D721Med (cell line): ENCODE measurements around the gene MYDGF.
A peak's percentile ranks its signal among the peaks of the same experiment; 100 is the strongest.

Source experiments
- DNase-seq: peaks from one replicate; pipeline ENCODE4 v3.0.0; 2011; ENCODE audit warnings: low spot score; ENCODE audit not compliant: insufficient read length
- FAIRE-seq: peaks from 2 replicates; lab custom pipeline; 2011; peaks lifted over from hg19 to GRCh38; lab: Jason Lieb, UNC
- TF ChIP-seq, protein P1 (sequence below): IDR thresholded peaks from 2 replicates; pipeline ENCODE4 v1.5.1; 2012; ENCODE audit warnings: mild to moderate bottlenecking, control low read depth; ENCODE audit not compliant: insufficient read depth; ENCODE audit errors: missing control alignments

MYDGF gene

DNA sequence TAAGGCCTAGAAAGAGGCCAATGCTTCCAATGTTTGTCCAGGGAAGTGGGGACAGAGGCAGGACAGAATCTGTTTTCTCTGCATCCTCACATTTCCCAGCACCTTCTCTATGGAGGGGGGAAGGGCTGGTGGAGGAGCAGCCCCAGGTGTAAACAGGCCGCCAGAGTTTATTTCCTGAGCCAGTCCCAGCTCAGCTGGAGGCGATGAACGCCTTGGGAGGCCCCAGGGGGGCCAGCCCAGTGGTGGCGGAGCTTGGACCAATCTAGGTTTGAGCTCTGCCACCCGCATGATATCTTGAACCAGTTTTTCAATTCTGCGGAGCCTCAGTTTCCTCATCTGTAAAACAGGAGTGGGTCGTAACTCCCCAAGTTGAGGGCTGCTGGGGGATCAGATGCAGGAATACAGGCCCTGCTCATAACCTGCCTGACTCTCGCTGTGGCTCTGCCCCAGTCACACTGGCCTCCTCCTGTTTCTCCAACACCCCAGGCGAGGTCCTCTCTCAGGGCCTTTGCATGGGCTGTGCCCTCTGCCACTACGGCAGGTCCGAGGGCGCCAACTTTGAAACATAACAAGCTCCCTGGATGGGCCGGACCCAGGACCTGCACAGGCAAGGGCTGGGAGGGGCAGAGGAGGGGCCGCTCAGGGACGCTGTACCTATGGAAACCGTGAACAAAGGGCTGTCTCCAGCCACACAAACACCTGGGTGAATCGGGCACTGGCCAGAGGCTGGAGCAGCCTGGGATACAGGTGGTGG lies 29.7 kb downstream of the MYDGF start:
- DNase-seq (no peak), FAIRE-seq (no peak)
- TF ChIP-seq, protein P1, sequence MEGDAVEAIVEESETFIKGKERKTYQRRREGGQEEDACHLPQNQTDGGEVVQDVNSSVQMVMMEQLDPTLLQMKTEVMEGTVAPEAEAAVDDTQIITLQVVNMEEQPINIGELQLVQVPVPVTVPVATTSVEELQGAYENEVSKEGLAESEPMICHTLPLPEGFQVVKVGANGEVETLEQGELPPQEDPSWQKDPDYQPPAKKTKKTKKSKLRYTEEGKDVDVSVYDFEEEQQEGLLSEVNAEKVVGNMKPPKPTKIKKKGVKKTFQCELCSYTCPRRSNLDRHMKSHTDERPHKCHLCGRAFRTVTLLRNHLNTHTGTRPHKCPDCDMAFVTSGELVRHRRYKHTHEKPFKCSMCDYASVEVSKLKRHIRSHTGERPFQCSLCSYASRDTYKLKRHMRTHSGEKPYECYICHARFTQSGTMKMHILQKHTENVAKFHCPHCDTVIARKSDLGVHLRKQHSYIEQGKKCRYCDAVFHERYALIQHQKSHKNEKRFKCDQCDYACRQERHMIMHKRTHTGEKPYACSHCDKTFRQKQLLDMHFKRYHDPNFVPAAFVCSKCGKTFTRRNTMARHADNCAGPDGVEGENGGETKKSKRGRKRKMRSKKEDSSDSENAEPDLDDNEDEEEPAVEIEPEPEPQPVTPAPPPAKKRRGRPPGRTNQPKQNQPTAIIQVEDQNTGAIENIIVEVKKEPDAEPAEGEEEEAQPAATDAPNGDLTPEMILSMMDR, result no peak

- TF ChIP-seq, protein P1, result no peak
- DNase-seq (no peak), FAIRE-seq (no peak)
Observed at GRCh38 chr19:4639531-4640246, 30.5 kb downstream of the MYDGF start.

DNA sequence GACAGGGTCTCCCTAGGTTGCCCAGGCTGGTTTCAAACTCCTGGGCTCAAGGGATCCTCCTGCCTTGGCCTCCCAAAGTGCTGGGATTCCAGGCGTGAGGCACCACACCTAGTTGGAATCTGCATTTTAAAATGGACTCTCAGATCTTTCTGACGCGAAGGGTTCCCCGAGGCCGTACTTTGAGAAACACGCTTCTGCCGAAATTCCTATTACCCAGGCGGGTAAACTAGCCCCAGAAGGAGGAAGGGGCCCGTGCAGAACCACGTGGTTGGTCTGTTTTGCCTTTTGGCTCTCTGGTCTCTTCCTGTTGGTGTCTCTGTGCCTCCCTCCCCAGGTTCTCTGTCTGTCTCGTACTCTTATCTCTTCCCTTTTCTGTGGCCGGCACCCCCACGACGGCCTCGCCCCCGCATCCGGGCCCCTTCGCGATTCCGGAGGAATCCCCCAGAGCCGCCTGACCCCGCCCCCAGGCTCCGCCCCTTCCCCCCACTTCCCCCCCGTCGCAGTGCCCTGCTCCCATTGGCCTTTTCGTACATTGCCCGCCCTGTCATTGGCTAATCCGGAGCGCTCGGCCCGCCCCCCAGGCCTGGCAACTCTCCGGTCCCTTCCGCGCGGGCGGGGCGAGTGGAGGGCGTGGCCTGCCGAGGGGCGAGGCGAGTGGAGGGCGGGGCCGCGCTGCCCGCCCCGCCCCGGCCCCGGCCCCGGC lies 31.2 kb downstream of the MYDGF start, which contains the start of gene TNFAIP8L1:
Gene TNFAIP8L1, plus strand, starts transcription at position 689 of the 703 bp plus-strand sequence. CDS start 12,354 bp downstream, outside the sequence.
- FAIRE-seq (no peak), DNase-seq (peak; percentile 100)
- TF ChIP-seq, protein P1, result no peak

- FAIRE-seq, result no peak
Observed at GRCh38 chr19:4638317-4638716, 31.8 kb downstream of the MYDGF start.

GRCh38 chr19:4636761-4637160 lies 33.4 kb downstream of the MYDGF start:
- no peak for DNase-seq
- TF ChIP-seq, protein P1, result no peak
- FAIRE-seq, result no peak

More at GRCh38 chr19:4638317-4638716, 31.8 kb downstream of the MYDGF start:
- no peak for DNase-seq
- TF ChIP-seq, protein P1, result no peak

GRCh38 chr19:4636151-4636717 lies 33.9 kb downstream of the MYDGF start:
- FAIRE-seq (no peak), DNase-seq (peak; percentile 72)
- TF ChIP-seq, protein P1, result peak; percentile 64
